ENCODE data around the gene MAF. TPM values are rescaled to one million over a fixed set of nuclear protein-coding genes. Genes with fewer than 3 reads are reported as not detected.

MAF gene
- total and polyA plus RNA-seq, 10 donors, result 8.8 to 107 (median 60.6) TPM

GRCh38 chr16:79563921-79564320, 36.6 kb downstream of the MAF start:
- no peak for TF ChIP-seq CTCF (IDR thresholded peaks at IDR 0.05 in 8 of 11, conservative IDR thresholded peaks at IDR 0.05 in 3 of 11)
- no peaks in the 10 kb centered on the region for H3K9me3 ChIP-seq
- H3K36me3 ChIP-seq, result no peaks in the 10 kb centered on the region
- no peaks in the 10 kb centered on the region for H3K4me1 ChIP-seq
- intact Hi-C loops (cut with DNase I; ENCODE audit: low total_unique reads), result no loop called here
- H3K4me3 ChIP-seq, result no peak overlapping the region
- H3K27ac ChIP-seq, result no peak overlapping the region
- no peak for DNase-seq
- 76 to 86% (median 80%) methylated on average over 4 of the region's 4 CpGs for WGBS, 5 donors
- H3K27me3 ChIP-seq (replicated peaks in 1 of 7), result no peaks in the 10 kb centered on the region

- DNase-seq, result no peak
- H3K4me3 ChIP-seq, result no peak overlapping the region
- TF ChIP-seq POLR2A (IDR thresholded peaks at IDR 0.05) (no peak), POLR2AphosphoS5 (IDR thresholded peaks at IDR 0.05) (no peak)
- WGBS, 5 donors, result 81 to 93% (median 92%) methylated on average over 5 of the region's 5 CpGs
- H3K27ac ChIP-seq, result no peak overlapping the region
- no peaks in the 10 kb centered on the region for H3K4me1 ChIP-seq
- no peaks in the 10 kb centered on the region for H3K36me3 ChIP-seq
- intact Hi-C loops (cut with DNase I; ENCODE audit: low total_unique reads), result no loop called here
- H3K27me3 ChIP-seq (replicated peaks in 1 of 7), result no peaks in the 10 kb centered on the region
- H3K9me3 ChIP-seq, result no peaks in the 10 kb centered on the region
Measured at GRCh38 chr16:79562166-79562823, 38.2 kb downstream of the MAF start.

- no peaks in the 10 kb centered on the region for H3K27me3 ChIP-seq (replicated peaks in 1 of 7)
- H3K9me3 ChIP-seq, result no peaks in the 10 kb centered on the region
- no peaks in the 10 kb centered on the region for H3K36me3 ChIP-seq
- WGBS, 5 donors, result 87 to 96% (median 94%) methylated on average over 5 of the region's 5 CpGs
- H3K27ac ChIP-seq, result no peak overlapping the region
- no peak overlapping the region for H3K4me3 ChIP-seq
- no peak for DNase-seq
- H3K4me1 ChIP-seq, result no peaks in the 10 kb centered on the region
- intact Hi-C loops (cut with DNase I; ENCODE audit: low total_unique reads), result no loop called here
- TF ChIP-seq POLR2AphosphoS5 (IDR thresholded peaks at IDR 0.05), result no peak
- no peak for TF ChIP-seq CTCF (IDR thresholded peaks at IDR 0.05 in 8 of 11, conservative IDR thresholded peaks at IDR 0.05 in 3 of 11)
- no peak for TF ChIP-seq POLR2A (IDR thresholded peaks at IDR 0.05)
Measured at GRCh38 chr16:79561729-79562128, 38.8 kb downstream of the MAF start.

GRCh38 chr16:79560923-79561322, 39.6 kb downstream of the MAF start:
- H3K4me3 ChIP-seq, result no peak overlapping the region
- DNase-seq, result no peak
- intact Hi-C loops (cut with DNase I; ENCODE audit: low total_unique reads), result no loop called here
- no peaks in the 10 kb centered on the region for H3K4me1 ChIP-seq
- no peak overlapping the region for H3K27ac ChIP-seq
- H3K36me3 ChIP-seq, result no peaks in the 10 kb centered on the region
- 81 to 94% (median 88%) methylated on average over 1 of the region's 1 CpG for WGBS, 5 donors
- no peak for TF ChIP-seq CTCF (IDR thresholded peaks at IDR 0.05 in 8 of 11, conservative IDR thresholded peaks at IDR 0.05 in 3 of 11)
- TF ChIP-seq POLR2AphosphoS5 (IDR thresholded peaks at IDR 0.05), result no peak
- TF ChIP-seq POLR2A (IDR thresholded peaks at IDR 0.05), result no peak
- H3K27me3 ChIP-seq (replicated peaks in 1 of 7), result no peaks in the 10 kb centered on the region
- H3K9me3 ChIP-seq, result peaks cover 0 to 7% (median 0%) of the 10 kb centered on the region in 8 donors
